HFFc6 (cell line): ENCODE data around the gene ACTN4. TPM values are rescaled to one million over a fixed set of nuclear protein-coding genes. Genes with fewer than 3 reads are reported as not detected.
A peak's percentile ranks its signal among the peaks of the same experiment; 100 is the strongest.

ENCODE experiments used
- DNase-seq: peaks from one replicate; pipeline ENCODE4 v3.0.0-alpha.2; 2018
- H3K27ac Mint-ChIP-seq: 2 replicates; pipeline ENCODE4 v1.8.0; 2020; ENCODE audit warnings: mild to moderate bottlenecking, mixed read lengths
- H3K27me3 Mint-ChIP-seq: 2 replicates; pipeline ENCODE4 v1.8.0; 2021; ENCODE audit warnings: mild to moderate bottlenecking, moderate library complexity, mixed read lengths; ENCODE audit not compliant: insufficient read depth
- H3K36me3 Mint-ChIP-seq: 2 replicates; pipeline ENCODE4 v1.8.0; 2021; ENCODE audit warnings: low read depth, mixed read lengths
- H3K4me1 Mint-ChIP-seq: 2 replicates; pipeline ENCODE4 v1.8.0; 2020; ENCODE audit warnings: low read depth, mixed read lengths
- H3K4me3 Mint-ChIP-seq: 2 replicates; pipeline ENCODE4 v1.8.0; 2020; ENCODE audit warnings: mild to moderate bottlenecking, moderate library complexity, mixed read lengths
- H3K9me3 Mint-ChIP-seq: 2 replicates; pipeline ENCODE4 v1.8.0; 2020; ENCODE audit warnings: mild to moderate bottlenecking, mixed read lengths
- CTCF ChIP-seq: fragments of 200-600 bp; sonication (generic); IDR thresholded peaks from 2 replicates; pipeline ENCODE4 v1.5.0; 2021; ENCODE audit warnings: antibody characterized with exemption, mild to moderate bottlenecking
- total RNA-seq, 6 experiments: library from RNA; stranded (reverse); fragmentation: NEBNext Ultra II Directional; extraction: Animal tissue kit (Norgen Biotek cat#: 25700); gene quantifications; 2 replicates in 1 of 6; 3 replicates in 5 of 6; pipeline ENCODE4 v1.2.3, GENCODE V29; 2021

Gene ACTN4
- total RNA-seq, 6 experiments from 2014 or later, result 972 to 1,299 (median 1,250) TPM

GRCh38 chr19:38737281-38737865 is 89.9 kb downstream of the ACTN4 start:
- peaks cover 5% of the 10 kb centered on the region; the same call in 1 of the 2 replicates for H3K9me3 Mint-ChIP-seq
- peaks cover 26% of the 10 kb centered on the region for H3K4me1 Mint-ChIP-seq
- peak overlapping the region; percentile 23 for H3K4me3 Mint-ChIP-seq
- H3K36me3 Mint-ChIP-seq, result peaks cover 7% of the 10 kb centered on the region
- no peak; the same call in 1 of the 2 replicates for TF ChIP-seq CTCF
- peaks cover 23% of the 10 kb centered on the region for H3K27me3 Mint-ChIP-seq
- no peak overlapping the region; the same call in 1 of the 2 replicates for H3K27ac Mint-ChIP-seq
- no peak for DNase-seq

GRCh38 chr19:38737921-38738737 is 90.7 kb downstream of the ACTN4 start:
- Mint-ChIP-seq H3K4me1 (peaks cover 18% of the 10 kb centered on the region), H3K27ac (peak overlapping the region; percentile 57), H3K27me3 (peaks cover 19% of the 10 kb centered on the region), H3K4me3 (peak overlapping the region; percentile 23), H3K36me3 (no peaks in the 10 kb centered on the region), H3K9me3 (peaks cover 5% of the 10 kb centered on the region; the same call in 1 of the 2 replicates)
- peak; percentile 44 for TF ChIP-seq CTCF
- no peak for DNase-seq

- Mint-ChIP-seq H3K4me1 (peaks cover 6% of the 10 kb centered on the region; the same call in 1 of the 2 replicates), H3K9me3 (peaks cover 5% of the 10 kb centered on the region; the same call in 1 of the 2 replicates), H3K27ac (no peak overlapping the region; the same call in 1 of the 2 replicates), H3K4me3 (no peak overlapping the region), H3K27me3 (peaks cover 15% of the 10 kb centered on the region), H3K36me3 (no peaks in the 10 kb centered on the region)
- no peak for DNase-seq
- TF ChIP-seq CTCF, result no peak
These were observed 92.2 kb downstream of the ACTN4 start for GRCh38 chr19:38739440-38740256.

- DNase-seq, result no peak
- Mint-ChIP-seq H3K27me3 (peaks cover 9% of the 10 kb centered on the region), H3K4me3 (no peak overlapping the region), H3K27ac (no peak overlapping the region), H3K36me3 (no peaks in the 10 kb centered on the region), H3K4me1 (peaks cover under 1% of the 10 kb centered on the region; the same call in 1 of the 2 replicates), H3K9me3 (peaks cover 5% of the 10 kb centered on the region; the same call in 1 of the 2 replicates)
- TF ChIP-seq CTCF, result no peak
These were observed 92.8 kb downstream of the ACTN4 start for GRCh38 chr19:38740257-38740592.

- H3K9me3 Mint-ChIP-seq, result peaks cover 5% of the 10 kb centered on the region; the same call in 1 of the 2 replicates
- H3K27ac Mint-ChIP-seq, result no peak overlapping the region
- TF ChIP-seq CTCF, result no peak
- H3K27me3 Mint-ChIP-seq, result peaks cover 6% of the 10 kb centered on the region
- no peak for DNase-seq
- H3K4me3 Mint-ChIP-seq, result no peak overlapping the region
- H3K4me1 Mint-ChIP-seq, result no peaks in the 10 kb centered on the region
- H3K36me3 Mint-ChIP-seq, result no peaks in the 10 kb centered on the region
These were observed 93.5 kb downstream of the ACTN4 start for GRCh38 chr19:38740932-38741331.
